MM.1S (cell line): ENCODE data around the gene CA9.

ENCODE experiments used
- CTCF ChIP-seq: fragments of 300-600 bp; sonication (generic); IDR thresholded peaks from 2 replicates; pipeline ENCODE4 v1.5.1; 2016; ENCODE audit warnings: antibody characterized with exemption, low read length, mixed read lengths
- EZH2 ChIP-seq: fragments of 300-600 bp; sonication (generic); optimal IDR thresholded peaks from 2 replicates; pipeline ENCODE3; 2017; ENCODE audit warnings: low read depth, mild to moderate bottlenecking, antibody characterized with exemption, low read length, mixed read lengths

- TF ChIP-seq CTCF, result no peak
- no peak for TF ChIP-seq EZH2
Measured at GRCh38 chr9:35653611-35654010, 20.1 kb upstream of the CA9 start.
